ENCODE results near the gene ZIM2.
"Not testable (repeated sequence)": the region's sequence is repeated elsewhere in the genome, so short reads cannot be mapped to it uniquely, and the experiment has no call there.

Gene ZIM2

GRCh38 chr19:56840451-56841192 is at the start of gene ZIM2, which contains the start of gene PEG3:
ZIM2 (minus strand) TSS chr19:56840726; CDS start chr19:56824277, 16,449 bp downstream.
PEG3 (minus strand) TSS chr19:56840726; CDS start chr19:56824655, 16,071 bp downstream.
- DNase-seq = no peak

GRCh38 chr19:56885173-56885985 is 44.9 kb upstream of the ZIM2 start:
- no peak for DNase-seq

- no peak for DNase-seq
Observed at GRCh38 chr19:56884441-56884840, 43.9 kb upstream of the ZIM2 start.

DNA sequence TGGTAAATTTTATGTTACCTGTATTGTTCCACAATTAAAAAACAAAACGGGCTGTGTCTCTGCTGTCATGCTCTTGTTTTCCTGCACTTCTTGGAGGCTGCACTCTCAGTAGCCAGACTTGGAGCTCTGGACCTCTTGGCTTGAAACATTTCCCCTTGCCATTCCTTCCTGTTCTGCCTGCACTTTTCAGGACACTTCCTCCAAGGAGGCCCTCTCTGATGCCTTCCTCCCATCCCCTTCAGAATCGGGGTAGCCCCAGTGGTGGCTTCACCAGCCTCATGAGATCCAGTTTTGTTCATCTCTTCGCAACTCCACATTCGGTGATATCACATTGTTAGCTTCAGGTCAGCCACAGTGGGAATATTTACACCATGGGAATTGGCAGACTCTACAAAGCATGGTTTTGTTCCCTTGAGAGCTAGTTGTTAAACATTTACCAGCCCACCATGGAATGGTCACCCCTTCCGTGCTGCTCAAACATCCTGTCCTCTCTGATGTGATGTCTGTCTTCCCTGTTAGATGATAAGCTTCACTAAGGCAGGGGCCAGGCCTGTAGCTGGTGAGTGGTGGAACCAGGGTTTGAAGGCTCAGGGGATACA is 40.2 kb upstream of the ZIM2 start:
- no peak for DNase-seq

GRCh38 chr19:56877069-56877715 is 36.7 kb upstream of the ZIM2 start:
- DNase-seq = no peak

DNA sequence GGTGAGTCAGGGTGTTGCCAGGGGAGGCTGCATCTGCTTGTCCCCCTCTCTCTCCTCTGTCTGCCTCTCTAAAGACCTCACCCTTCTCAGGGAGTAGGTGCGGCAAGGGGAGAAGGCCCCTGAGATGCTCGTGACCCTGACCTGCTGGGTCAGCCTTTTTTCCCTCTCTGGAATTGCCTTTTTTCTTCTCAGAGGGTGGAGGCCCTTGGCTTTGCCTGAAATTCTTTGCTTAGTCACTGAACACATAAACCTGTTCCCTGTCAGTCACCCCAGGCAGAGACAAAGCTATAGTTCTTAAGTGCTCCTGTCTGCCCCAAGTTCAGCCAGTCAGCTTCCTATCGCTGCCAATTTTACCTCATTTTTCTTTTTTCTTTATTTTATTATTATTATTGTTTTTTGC is 35.2 kb upstream of the ZIM2 start:
- no peak for DNase-seq

- no peak for DNase-seq
Observed at GRCh38 chr19:56874530-56874929, 34.0 kb upstream of the ZIM2 start.

DNA sequence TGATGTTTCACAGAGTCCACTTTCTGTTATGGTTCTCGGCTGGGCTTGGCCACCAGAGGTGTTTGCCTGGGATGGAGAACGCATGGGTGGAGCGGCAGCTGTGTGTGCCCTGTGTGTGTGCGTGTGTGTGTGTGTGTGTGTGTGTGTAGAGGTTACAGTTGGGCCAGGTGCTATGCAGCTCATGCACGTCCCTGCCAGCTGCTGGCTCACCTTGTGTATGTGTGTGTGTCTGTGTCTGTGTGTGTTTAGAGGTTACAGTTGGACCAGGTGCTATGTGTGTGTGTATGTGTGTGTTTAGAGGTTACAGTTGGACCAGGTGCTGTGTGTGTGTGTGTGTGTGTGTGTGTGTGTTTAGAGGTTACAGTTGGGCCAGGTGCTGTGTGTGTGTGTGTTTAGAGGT is 33.0 kb upstream of the ZIM2 start:
- no peak for DNase-seq

DNA sequence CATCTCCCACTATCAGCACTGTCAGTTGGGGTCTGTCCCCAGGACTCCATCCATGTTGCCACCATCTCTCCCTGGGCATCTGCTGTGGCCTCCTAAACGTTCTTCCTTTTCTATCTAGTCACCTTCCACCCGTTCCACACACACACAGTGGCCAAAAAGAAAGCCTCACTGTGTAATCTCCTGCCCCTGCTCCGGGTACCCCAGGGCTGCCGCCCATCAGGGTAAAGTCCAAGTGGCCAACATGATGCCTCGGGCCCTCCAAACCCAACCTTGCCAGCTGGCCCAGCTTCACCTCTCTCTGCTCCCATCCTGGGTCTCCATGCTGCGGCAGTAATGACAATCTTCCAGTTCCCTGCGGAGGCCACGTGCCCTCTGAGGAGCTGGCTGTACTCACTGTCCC is 29.4 kb upstream of the ZIM2 start:
- no peak for DNase-seq

- DNase-seq = no peak
Observed at GRCh38 chr19:56868446-56868845, 27.9 kb upstream of the ZIM2 start.

DNA sequence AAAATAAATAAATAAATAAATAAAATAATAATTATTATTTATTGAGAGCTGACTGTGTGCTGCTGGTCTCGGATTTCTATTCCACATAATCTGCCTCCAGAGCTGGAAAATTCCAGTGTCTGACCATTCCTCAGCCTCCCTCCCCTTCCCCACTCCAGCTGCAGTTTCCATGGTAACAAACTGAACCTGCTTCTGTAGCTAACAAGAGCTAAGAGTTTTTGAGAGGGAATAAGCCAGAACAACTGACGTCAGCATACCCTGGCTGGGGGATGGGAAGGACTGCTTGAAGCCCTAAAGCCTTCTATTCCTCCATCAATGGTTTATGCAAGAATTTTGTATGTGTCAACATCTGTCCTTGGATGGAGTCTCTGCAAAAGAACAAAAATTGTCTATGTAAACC is 26.0 kb upstream of the ZIM2 start:
- DNase-seq = no peak

DNA sequence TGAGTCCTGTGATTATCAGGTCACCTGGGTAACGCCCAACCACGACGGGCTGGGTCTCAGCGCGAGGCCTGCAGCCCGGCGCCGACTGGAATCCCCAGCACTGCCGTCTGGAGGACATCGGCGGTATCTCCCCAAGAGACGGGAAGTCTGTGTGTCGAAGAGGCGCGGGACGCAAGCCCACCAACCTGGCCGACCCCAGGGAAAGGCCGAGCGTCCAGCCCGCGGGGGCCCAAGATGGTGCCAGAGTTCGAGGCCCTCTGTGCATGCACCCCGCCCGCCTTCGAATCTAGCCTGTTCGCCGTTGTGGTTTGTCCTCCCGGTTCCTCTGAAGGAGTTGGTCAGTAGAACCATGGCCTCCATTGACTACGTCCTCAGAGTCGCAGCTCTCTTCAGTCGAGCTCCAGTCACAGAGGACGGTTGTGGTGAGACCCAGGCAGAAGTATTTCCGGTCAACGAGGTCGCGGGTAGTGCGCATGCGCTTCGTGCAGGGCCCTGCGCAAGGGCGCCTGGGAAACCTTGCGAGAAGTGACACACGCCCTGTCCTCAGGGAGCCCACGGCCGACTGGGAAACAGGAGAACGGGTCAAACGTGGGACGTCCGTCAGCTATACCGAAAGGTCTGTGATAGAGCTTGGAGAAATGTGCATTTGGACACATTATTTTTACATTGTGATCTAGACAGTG is 24.1 kb upstream of the ZIM2 start:
- no peak for DNase-seq

DNA sequence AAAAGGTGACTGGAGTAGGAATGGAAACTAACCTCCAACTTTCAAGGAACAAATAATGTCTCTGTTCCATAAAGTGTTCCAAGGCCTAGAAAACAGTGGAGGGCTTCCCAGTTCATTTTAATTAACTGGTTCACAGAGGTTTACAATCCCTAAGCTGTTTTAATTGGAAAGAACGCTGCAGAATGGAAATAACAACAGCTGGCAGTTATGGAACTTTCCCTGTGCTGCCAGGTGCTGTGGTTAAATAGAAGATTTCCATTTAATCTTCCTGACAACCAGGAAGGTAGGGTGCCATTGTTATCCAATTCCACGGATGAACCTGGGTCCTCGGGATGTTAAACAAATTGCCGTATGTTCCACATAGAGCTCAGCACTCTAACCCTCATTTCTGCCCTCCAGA is 22.2 kb upstream of the ZIM2 start:
- DNase-seq = no peak

DNA sequence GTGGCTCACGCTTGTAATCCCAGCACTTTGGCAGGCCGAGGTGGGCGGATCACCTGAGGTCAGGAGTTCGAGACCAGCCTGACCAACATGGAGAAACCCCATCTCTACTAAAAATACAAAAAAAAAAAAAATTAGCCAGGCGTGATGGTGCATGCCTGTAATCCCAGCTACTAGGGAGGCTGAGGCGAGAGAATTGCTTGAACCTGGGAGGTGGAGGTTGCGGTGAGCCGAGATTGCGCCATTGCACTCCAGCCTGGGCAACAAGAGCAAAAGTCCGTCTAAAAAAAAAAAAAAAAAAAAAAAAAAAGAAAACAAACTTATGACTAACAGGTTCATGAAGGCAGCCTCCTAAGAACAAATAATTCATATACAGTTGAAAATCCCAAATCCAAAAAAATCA is 19.9 kb upstream of the ZIM2 start:
- DNase-seq = not testable (repeated sequence)

DNA sequence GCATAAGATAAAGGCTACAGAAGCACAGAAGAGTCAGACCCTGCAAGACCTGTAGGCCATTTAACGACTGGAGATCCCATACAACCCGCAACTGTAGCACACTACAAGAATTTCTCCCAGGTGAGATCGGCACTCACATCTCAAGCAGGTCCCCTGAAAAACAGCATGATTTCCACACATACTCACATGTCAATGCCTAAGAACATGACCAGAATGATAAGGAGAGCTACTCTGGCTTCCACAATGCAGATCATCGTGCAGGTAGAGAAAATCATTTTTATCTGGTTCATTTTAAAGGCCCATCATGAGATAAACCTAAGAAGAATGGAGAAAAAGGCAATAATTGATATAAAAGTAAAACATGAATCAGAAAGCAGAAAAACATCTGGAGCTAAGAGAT is 17.5 kb upstream of the ZIM2 start:
- DNase-seq = no peak

DNA sequence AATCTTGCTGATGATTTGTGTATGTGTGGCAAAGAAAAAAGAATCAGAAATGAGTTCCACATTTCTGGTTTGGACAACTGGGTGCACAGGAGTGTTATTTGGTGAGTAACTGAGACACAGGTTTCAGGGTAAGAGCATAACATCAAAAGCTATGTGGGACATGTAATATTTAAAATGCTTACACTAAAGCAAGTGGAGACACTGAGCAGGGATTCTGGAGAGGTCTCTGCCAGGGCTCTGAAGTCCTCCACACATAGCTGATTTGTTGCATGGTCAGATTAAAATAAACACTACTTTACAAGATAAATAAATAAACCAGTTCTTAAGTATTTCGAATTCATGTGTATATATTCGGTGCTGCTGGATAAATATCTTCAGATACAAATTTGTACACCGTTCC is 16.3 kb upstream of the ZIM2 start:
- DNase-seq = no peak

GRCh38 chr19:56852361-56852760 is 11.8 kb upstream of the ZIM2 start:
- DNase-seq = not testable (repeated sequence)

- no peak for DNase-seq
Observed at GRCh38 chr19:56848166-56848565, 7.6 kb upstream of the ZIM2 start.

GRCh38 chr19:56842412-56842811 is 1.9 kb upstream of the ZIM2 start:
- no peak for DNase-seq

GRCh38 chr19:56841193-56841543 is 642 bp upstream of the ZIM2 start:
- DNase-seq = no peak

DNA sequence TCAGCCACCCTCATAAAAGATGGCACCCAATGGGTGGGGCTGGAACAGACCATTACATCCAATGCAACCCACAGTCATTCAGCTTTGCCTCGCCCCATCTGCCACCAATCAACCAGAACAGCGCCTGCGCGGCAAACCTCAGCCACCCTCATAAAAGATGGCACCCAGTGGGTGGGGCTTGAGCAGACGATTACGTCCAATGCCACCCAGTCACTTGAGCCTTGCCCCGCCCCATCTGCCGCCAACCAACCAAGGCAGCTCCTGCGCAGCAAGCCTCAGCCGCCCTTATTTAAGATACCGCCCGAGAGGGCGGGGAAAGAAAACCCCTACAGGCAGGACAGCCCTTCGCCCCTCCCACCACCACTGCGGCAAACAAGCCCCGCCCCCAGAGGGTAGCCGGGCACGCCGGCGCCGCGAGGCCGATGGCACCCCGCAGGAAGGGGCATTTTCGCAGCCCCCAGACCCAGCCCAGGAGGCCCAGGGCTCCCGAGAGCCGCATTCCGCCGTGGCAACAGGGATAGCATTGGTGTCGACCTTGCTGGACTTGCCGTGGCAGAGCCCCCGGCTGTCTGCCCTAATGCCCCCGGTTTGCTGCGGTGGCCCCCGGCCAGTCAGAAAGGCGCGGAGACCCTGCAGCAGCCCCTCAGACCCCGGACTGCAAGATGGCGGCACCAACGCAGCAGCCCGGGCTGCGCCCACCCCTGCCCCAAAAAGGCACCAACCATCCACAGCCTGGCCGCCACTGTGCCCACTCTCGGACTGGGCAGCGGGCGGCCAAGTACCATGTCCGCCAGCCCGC is 675 bp downstream of the ZIM2 start:
- no peak for DNase-seq

Data from 8988T (cell line).